Activated T-helper 17 cell treated with anti-CD3 and anti-CD28 coated beads, Interleukin-2, amount 50 U/mL, for 72 hours (primary cell): ENCODE results near the gene POP5. TPM values are rescaled to one million over a fixed set of nuclear protein-coding genes. Genes with fewer than 3 reads are reported as not detected.
A peak's percentile ranks its signal among the peaks of the same experiment; 100 is the strongest.
"Not testable (repeated sequence)": the region's sequence is repeated elsewhere in the genome, so short reads cannot be mapped to it uniquely, and the experiment has no call there.

Experiments used
- ATAC-seq: fragments of 150-1000 bp; cut with Tn5 transposase; replicated peaks from 2 replicates; pipeline ENCODE4 v1.10.0; 2021; ENCODE audit warnings: mild to moderate bottlenecking, moderate library complexity
- H3K27ac Mint-ChIP-seq: one replicate; pipeline ENCODE4 v1.8.0; 2022; ENCODE audit warnings: mixed read lengths
- H3K27me3 Mint-ChIP-seq: one replicate; pipeline ENCODE4 v1.8.0; 2022; ENCODE audit warnings: mixed read lengths
- H3K36me3 Mint-ChIP-seq: one replicate; pipeline ENCODE4 v1.8.0; 2022; ENCODE audit warnings: low read depth, mild to moderate bottlenecking, mixed read lengths
- H3K4me1 Mint-ChIP-seq: one replicate; pipeline ENCODE4 v1.8.0; 2022; ENCODE audit warnings: mixed read lengths
- H3K4me3 Mint-ChIP-seq: one replicate; pipeline ENCODE4 v1.8.0; 2022; ENCODE audit warnings: mild to moderate bottlenecking, mixed read lengths
- H3K9me3 Mint-ChIP-seq: one replicate; pipeline ENCODE4 v1.8.0; 2022; ENCODE audit warnings: mixed read lengths
- total RNA-seq, 2 donors: library from RNA; stranded (reverse); gene quantifications; one replicate each; pipeline ENCODE4 v1.2.3, GENCODE V29; 2022

Gene POP5, protein sequence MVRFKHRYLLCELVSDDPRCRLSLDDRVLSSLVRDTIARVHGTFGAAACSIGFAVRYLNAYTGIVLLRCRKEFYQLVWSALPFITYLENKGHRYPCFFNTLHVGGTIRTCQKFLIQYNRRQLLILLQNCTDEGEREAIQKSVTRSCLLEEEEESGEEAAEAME
- 10 to 100 TPM; 29.9 to 41.5 TPM for total RNA-seq

- Mint-ChIP-seq H3K9me3 (no peaks in the 10 kb centered on the region), H3K36me3 (peaks cover 47% of the 10 kb centered on the region), H3K4me3 (peak within 1 kb of the TSS; percentile 100), H3K27me3 (no peaks in the 10 kb centered on the region), H3K27ac (peak within 1 kb of the TSS; percentile 96), H3K4me1 (peaks cover 21% of the 10 kb centered on the region)
- peak; percentile 97 for ATAC-seq
Measured at GRCh38 chr12:120580787-120581723, at the start of gene POP5. POP5 (minus strand) TSS chr12:120581402; CDS start chr12:120581362, 40 bp downstream.

- no peak overlapping the region for H3K4me3 Mint-ChIP-seq
- no peaks in the 10 kb centered on the region for H3K36me3 Mint-ChIP-seq
- H3K9me3 Mint-ChIP-seq = no peaks in the 10 kb centered on the region
- no peaks in the 10 kb centered on the region for H3K27me3 Mint-ChIP-seq
- no peaks in the 10 kb centered on the region for H3K4me1 Mint-ChIP-seq
- ATAC-seq = no peak
- no peak overlapping the region for H3K27ac Mint-ChIP-seq
Measured at GRCh38 chr12:120630104-120630892, 49.1 kb upstream of the POP5 start.

GRCh38 chr12:120628919-120629318 is 47.7 kb upstream of the POP5 start:
- Mint-ChIP-seq H3K27ac (no peak overlapping the region), H3K27me3 (no peaks in the 10 kb centered on the region), H3K36me3 (no peaks in the 10 kb centered on the region), H3K9me3 (no peaks in the 10 kb centered on the region), H3K4me1 (no peaks in the 10 kb centered on the region), H3K4me3 (no peak overlapping the region)
- no peak for ATAC-seq

DNA sequence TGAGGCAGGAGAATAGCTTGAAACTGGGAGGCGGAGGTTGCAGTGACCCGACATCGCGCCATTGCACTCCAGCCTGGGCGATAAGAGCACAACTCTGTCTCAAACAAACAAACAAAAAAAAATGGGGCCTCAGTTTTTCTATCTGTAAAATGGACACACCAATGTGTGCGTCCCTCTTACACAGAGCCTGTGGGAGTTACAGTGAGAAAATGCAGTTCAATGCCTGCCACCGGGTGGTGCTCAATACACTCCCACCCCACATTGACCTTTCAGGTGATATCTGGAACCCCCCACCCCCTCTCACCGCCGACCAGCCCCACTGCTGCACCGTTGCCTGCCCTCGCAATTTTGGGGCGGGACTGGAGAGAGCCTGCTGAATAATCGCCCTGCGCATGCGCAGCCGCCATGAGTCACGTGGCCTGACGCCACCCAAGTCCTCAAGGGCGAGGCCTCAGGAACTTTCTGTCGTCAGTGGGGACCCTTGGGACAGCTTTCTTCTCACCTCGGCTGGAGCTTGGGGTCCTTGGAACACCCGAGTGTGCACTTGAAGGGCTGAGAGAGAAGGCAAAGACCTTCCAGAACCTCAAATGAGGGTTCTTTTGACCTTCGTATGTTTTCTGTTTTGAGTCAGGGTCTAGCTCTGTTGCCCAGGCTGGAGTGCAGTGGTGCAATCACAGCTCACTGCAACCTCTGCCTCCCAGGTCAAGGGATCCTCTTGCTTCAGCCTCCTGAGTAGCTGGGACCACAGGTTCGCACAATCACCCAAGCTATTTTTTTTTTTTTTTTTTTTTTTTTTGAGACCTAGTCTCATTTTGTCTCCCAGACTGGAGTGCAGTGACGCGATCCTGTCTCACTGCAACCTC is 44.6 kb upstream of the POP5 start:
- peaks cover 7% of the 10 kb centered on the region for H3K27me3 Mint-ChIP-seq
- H3K4me3 Mint-ChIP-seq = no peak overlapping the region
- H3K9me3 Mint-ChIP-seq = no peaks in the 10 kb centered on the region
- H3K36me3 Mint-ChIP-seq = no peaks in the 10 kb centered on the region
- peak; percentile 21 for ATAC-seq
- no peak overlapping the region for H3K27ac Mint-ChIP-seq
- H3K4me1 Mint-ChIP-seq = no peaks in the 10 kb centered on the region

- ATAC-seq = no peak
- Mint-ChIP-seq H3K27me3 (peaks cover 16% of the 10 kb centered on the region), H3K27ac (no peak overlapping the region), H3K9me3 (no peaks in the 10 kb centered on the region), H3K4me3 (no peak overlapping the region), H3K36me3 (no peaks in the 10 kb centered on the region), H3K4me1 (no peaks in the 10 kb centered on the region)
Measured at GRCh38 chr12:120620624-120621023, 39.4 kb upstream of the POP5 start.

DNA sequence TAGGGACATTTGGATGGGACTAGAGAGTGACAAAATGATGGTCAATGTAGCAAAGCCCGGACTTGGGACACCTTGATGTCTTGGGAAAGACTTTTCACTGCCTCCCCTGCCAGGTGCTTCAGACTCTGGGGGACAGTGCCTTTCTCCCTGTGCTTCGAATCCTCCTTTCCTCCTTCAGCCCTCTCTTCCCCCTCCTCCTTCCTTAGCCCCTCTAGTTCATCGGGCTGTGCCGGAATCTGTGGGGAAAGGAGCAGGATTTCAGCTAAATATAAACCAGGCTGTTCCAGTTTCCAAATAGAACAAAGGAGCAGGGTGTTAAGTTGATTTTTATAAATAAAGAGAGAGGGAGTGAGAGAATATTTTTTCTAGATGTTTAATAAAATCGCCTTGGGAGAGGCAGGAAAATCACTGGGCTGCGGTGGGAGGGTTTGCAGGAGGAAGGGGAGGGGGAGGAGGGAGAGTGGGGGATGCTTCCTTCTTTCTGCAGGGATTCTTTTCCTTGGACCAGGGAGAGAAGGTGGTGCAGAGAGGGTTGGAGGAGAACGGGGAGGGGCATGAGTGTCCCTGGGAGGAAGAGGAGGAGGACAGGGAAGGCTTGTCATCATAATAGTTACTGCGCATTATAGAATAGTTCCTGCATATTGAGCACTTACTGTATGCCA is 37.9 kb upstream of the POP5 start:
- Mint-ChIP-seq H3K4me1 (no peaks in the 10 kb centered on the region), H3K27me3 (peaks cover 16% of the 10 kb centered on the region), H3K4me3 (no peak overlapping the region), H3K36me3 (no peaks in the 10 kb centered on the region), H3K27ac (no peak overlapping the region), H3K9me3 (no peaks in the 10 kb centered on the region)
- ATAC-seq = no peak

- peaks cover 13% of the 10 kb centered on the region for H3K27me3 Mint-ChIP-seq
- ATAC-seq, H3K4me1 Mint-ChIP-seq, H3K27ac Mint-ChIP-seq, H3K36me3 Mint-ChIP-seq, H3K4me3 Mint-ChIP-seq, H3K9me3 Mint-ChIP-seq: not testable (repeated sequence)
Measured at GRCh38 chr12:120617767-120618166, 36.6 kb upstream of the POP5 start.

GRCh38 chr12:120617193-120617592 is 36.0 kb upstream of the POP5 start:
- H3K4me1 Mint-ChIP-seq, H3K27ac Mint-ChIP-seq, H3K4me3 Mint-ChIP-seq, H3K9me3 Mint-ChIP-seq, H3K36me3 Mint-ChIP-seq, ATAC-seq: not testable (repeated sequence)
- peaks cover 13% of the 10 kb centered on the region for H3K27me3 Mint-ChIP-seq

GRCh38 chr12:120614848-120615247 is 33.6 kb upstream of the POP5 start:
- Mint-ChIP-seq H3K36me3 (no peaks in the 10 kb centered on the region), H3K9me3 (no peaks in the 10 kb centered on the region), H3K4me3 (no peak overlapping the region), H3K27ac (peak overlapping the region; percentile 21), H3K4me1 (no peaks in the 10 kb centered on the region), H3K27me3 (peaks cover 6% of the 10 kb centered on the region)
- ATAC-seq = peak; percentile 79

- not testable (repeated sequence) for H3K27ac Mint-ChIP-seq, H3K9me3 Mint-ChIP-seq, ATAC-seq, H3K27me3 Mint-ChIP-seq, H3K4me3 Mint-ChIP-seq, H3K36me3 Mint-ChIP-seq, H3K4me1 Mint-ChIP-seq
Measured at GRCh38 chr12:120611534-120611933, 30.3 kb upstream of the POP5 start.

- Mint-ChIP-seq H3K27me3 (peaks cover 3% of the 10 kb centered on the region), H3K9me3 (no peaks in the 10 kb centered on the region), H3K36me3 (no peaks in the 10 kb centered on the region), H3K4me1 (no peaks in the 10 kb centered on the region), H3K27ac (no peak overlapping the region), H3K4me3 (no peak overlapping the region)
- no peak for ATAC-seq
Measured at GRCh38 chr12:120610560-120610959, 29.4 kb upstream of the POP5 start.

- H3K36me3 Mint-ChIP-seq, ATAC-seq, H3K27ac Mint-ChIP-seq, H3K4me3 Mint-ChIP-seq, H3K4me1 Mint-ChIP-seq, H3K9me3 Mint-ChIP-seq: not testable (repeated sequence)
- H3K27me3 Mint-ChIP-seq = peaks cover 14% of the 10 kb centered on the region
Measured at GRCh38 chr12:120602416-120602815, 21.2 kb upstream of the POP5 start.

- Mint-ChIP-seq H3K4me3 (no peak overlapping the region), H3K27me3 (peaks cover 14% of the 10 kb centered on the region)
Measured at GRCh38 chr12:120599672-120600552, 18.7 kb upstream of the POP5 start.

More at GRCh38 chr12:120599672-120600552, 18.7 kb upstream of the POP5 start:
- no peaks in the 10 kb centered on the region for H3K4me1 Mint-ChIP-seq
- H3K36me3 Mint-ChIP-seq = no peaks in the 10 kb centered on the region
- H3K9me3 Mint-ChIP-seq = no peaks in the 10 kb centered on the region
- no peak overlapping the region for H3K27ac Mint-ChIP-seq
- no peak for ATAC-seq
